ENCODE data around the gene DEGS2.

- TF ChIP-seq CTCF (IDR thresholded peaks at IDR 0.05): peak in 2 of 6 experiments; percentile 20 to 25
- TF ChIP-seq POLR2A (IDR thresholded peaks at IDR 0.05): no peak
Observed at GRCh38 chr14:100165376-100165775, 5.9 kb upstream of the DEGS2 start.

All from thyroid gland (tissue), 4 donors.